Measurements from ENCODE around the gene POU6F1. TPM values are rescaled to one million over a fixed set of nuclear protein-coding genes. Genes with fewer than 3 reads are reported as not detected.
A peak's percentile ranks its signal among the peaks of the same experiment; 100 is the strongest.

POU6F1 gene
- total and polyA plus RNA-seq, 9 of the 15 experiments (the other 6 are each of a cell fraction or from before 2014, with no cell fraction given) = 0.14 to 3.3 (median 1.1) TPM

DNA sequence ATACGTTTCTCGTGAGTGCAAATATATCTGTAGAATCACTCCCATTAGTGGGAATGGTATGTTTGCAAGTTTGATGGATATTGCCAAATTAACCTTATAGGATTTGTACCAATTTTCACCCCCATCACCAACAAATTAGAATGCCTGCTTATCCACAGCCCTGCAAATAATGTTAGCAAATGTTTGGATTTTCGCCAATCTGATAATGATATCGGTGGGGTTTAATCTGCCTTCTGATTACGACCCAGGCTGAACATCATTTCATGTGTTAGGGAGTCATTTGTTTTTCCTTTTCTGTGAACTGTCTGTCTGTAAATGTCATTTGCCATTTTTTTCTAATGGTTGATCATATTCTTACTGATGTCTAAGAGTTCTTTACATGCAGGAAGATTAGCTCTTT lies 16.7 kb upstream of the POU6F1 start:
- Histone ChIP-seq H3K79me2 (ENCODE audit: control insufficient read depth, insufficient read depth, low read length) (peaks cover 9% of the 10 kb centered on the region), H4K20me1 (replicated peaks; ENCODE audit: control insufficient read depth, insufficient read depth, low read length) (no peaks in the 10 kb centered on the region), H3K27ac (ENCODE audit: extremely low read depth, low read depth, low read length) (no peak overlapping the region), H2AFZ (ENCODE audit: low read depth, low read length) (no peak overlapping the region), H3K9me1 (ENCODE audit: control insufficient read depth, insufficient read depth, low read length) (no peaks in the 10 kb centered on the region), H3K4me3 (no peak overlapping the region), H3K4me1 (replicated peaks in 1 of 2; ENCODE audit: control insufficient read depth in 2 of 2, insufficient read depth in 2 of 2, low read length in 2 of 2) (peaks cover 4 to 14% of the 10 kb centered on the region in 2 experiments; a peak in 4 of 5 replicates), H3K9me3 (replicated peaks; ENCODE audit: control insufficient read depth, insufficient read depth, low read depth, low read length) (no peaks in the 10 kb centered on the region), H3K36me3 (ENCODE audit: control insufficient read depth, insufficient read depth, low read length) (no peaks in the 10 kb centered on the region), H3K4me2 (ENCODE audit: insufficient read depth, low read length) (no peak overlapping the region), H3K9ac (ENCODE audit: insufficient read depth in 1 of 2, low read depth in 2 of 2, low read length in 2 of 2) (no peak overlapping the region), H3K27me3 (ENCODE audit: control insufficient read depth in 2 of 2, insufficient read depth in 2 of 2, low read length in 2 of 2) (no peaks in the 10 kb centered on the region)
- no peak for DNase-seq (ENCODE audit: extremely low read depth in 1 of 4, low spot score in 3 of 4)
- WGBS (ENCODE audit: insufficient coverage, low coverage, missing lambda C conversion rate) = 35% methylated on average over 5 of the region's 5 CpGs
- in situ Hi-C loops (cut with MboI) = no loop called here
- ChIA-PET CTCF (ENCODE audit: low intra/inter-chr PET ratio) (no interaction called here), POLR2A (no interaction called here)
- no peak for ATAC-seq
- BruUV-seq (replicated peaks) = no TSS peak
- TF ChIP-seq CBX8 (IDR thresholded peaks at IDR 0.05; ENCODE audit: borderline replicate concordance, extremely low read depth, low read depth, low read length, poor library complexity, severe bottlenecking) (no peak), NFIC (IDR thresholded peaks at IDR 0.05) (peak; percentile 87)
- intact Hi-C loops (cut with micrococcal nuclease) = no loop called here
- no peak for FAIRE-seq

DNA sequence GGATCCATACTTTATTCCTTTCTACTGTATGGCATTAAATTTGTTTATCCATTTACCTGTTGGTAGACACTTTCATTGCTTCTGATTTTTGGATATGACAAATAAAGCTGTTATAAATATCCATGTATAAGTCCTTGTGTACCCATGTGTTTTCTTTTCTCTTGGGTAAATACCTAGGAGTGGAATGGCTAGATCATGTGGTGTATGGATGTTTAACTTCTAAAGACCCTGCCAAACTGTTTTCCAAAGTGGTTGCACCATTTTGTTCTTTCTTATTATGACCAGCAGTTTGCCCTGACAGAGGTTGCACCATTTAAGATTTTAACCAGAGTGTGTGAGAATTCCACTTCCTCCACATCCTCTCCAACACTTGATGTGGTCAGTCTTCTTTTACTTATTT lies 14.8 kb upstream of the POU6F1 start:
- ChIA-PET CTCF (ENCODE audit: low intra/inter-chr PET ratio) (no interaction called here), POLR2A (no interaction called here)
- in situ Hi-C loops (cut with MboI) = no loop called here

More for the DNA sequence above, 14.8 kb upstream of the POU6F1 start:
- ATAC-seq (no peak), DNase-seq (ENCODE audit: extremely low read depth in 1 of 4, low spot score in 3 of 4) (no peak), FAIRE-seq (no peak)
- no peak for TF ChIP-seq NR2F6 (CRISPR knock-in tag; IDR thresholded peaks at IDR 0.05)
- TF ChIP-seq RBM17 (IDR thresholded peaks at IDR 0.05; ENCODE audit: borderline replicate concordance, low read depth, low read length) = no peak
- no peak for TF ChIP-seq ZNF444 (CRISPR knock-in tag; IDR thresholded peaks at IDR 0.05)
- no peak for TF ChIP-seq KDM1A (IDR thresholded peaks at IDR 0.05)
- TF ChIP-seq, protein P1, sequence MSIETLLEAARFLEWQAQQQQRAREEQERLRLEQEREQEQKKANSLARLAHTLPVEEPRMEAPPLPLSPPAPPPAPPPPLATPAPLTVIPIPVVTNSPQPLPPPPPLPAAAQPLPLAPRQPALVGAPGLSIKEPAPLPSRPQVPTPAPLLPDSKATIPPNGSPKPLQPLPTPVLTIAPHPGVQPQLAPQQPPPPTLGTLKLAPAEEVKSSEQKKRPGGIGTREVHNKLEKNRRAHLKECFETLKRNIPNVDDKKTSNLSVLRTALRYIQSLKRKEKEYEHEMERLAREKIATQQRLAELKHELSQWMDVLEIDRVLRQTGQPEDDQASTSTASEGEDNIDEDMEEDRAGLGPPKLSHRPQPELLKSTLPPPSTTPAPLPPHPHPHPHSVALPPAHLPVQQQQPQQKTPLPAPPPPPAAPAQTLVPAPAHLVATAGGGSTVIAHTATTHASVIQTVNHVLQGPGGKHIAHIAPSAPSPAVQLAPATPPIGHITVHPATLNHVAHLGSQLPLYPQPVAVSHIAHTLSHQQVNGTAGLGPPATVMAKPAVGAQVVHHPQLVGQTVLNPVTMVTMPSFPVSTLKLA (conservative IDR thresholded peaks at IDR 0.05) = no peak
- TF ChIP-seq CBX2 (IDR thresholded peaks at IDR 0.05; ENCODE audit: insufficient read depth, low read length, poor library complexity, severe bottlenecking) = no peak
- TF ChIP-seq ZNF644 (tag; IDR thresholded peaks at IDR 0.05; ENCODE audit: low read depth) = no peak
- TF ChIP-seq WHSC1 (IDR thresholded peaks at IDR 0.05; ENCODE audit: low read length) = no peak
- Histone ChIP-seq H3K4me3 (no peak overlapping the region), H3K36me3 (ENCODE audit: control insufficient read depth, insufficient read depth, low read length) (no peaks in the 10 kb centered on the region), H3K9me3 (replicated peaks; ENCODE audit: control insufficient read depth, insufficient read depth, low read depth, low read length) (no peaks in the 10 kb centered on the region), H3K79me2 (ENCODE audit: control insufficient read depth, insufficient read depth, low read length) (no peaks in the 10 kb centered on the region), H3K4me1 (replicated peaks in 1 of 2; ENCODE audit: control insufficient read depth in 2 of 2, insufficient read depth in 2 of 2, low read length in 2 of 2) (peaks cover 0 to 9% of the 10 kb centered on the region in 2 experiments; a peak in 3 of 5 replicates), H3K9ac (ENCODE audit: insufficient read depth in 1 of 2, low read depth in 2 of 2, low read length in 2 of 2) (no peak overlapping the region), H4K20me1 (replicated peaks; ENCODE audit: control insufficient read depth, insufficient read depth, low read length) (no peaks in the 10 kb centered on the region), H3K9me1 (ENCODE audit: control insufficient read depth, insufficient read depth, low read length) (no peaks in the 10 kb centered on the region), H3K27me3 (ENCODE audit: control insufficient read depth in 2 of 2, insufficient read depth in 2 of 2, low read length in 2 of 2) (no peaks in the 10 kb centered on the region), H2AFZ (ENCODE audit: low read depth, low read length) (no peak overlapping the region), H3K4me2 (ENCODE audit: insufficient read depth, low read length) (no peak overlapping the region), H3K27ac (ENCODE audit: extremely low read depth, low read depth, low read length) (no peak overlapping the region)
- BruUV-seq (replicated peaks) = no TSS peak
- intact Hi-C loops (cut with micrococcal nuclease) = no loop called here

Data from K562 (cell line).